Retinal pigment epithelial cell (primary cell): ENCODE data around the gene KCNQ1.
A peak's percentile ranks its signal among the peaks of the same experiment; 100 is the strongest.

Experiments
- DNase-seq: peaks from one replicate; pipeline ENCODE4 v3.0.0-alpha.2; 2010; ENCODE audit warnings: low read depth
- H3K4me3 ChIP-seq: 2 replicates; pipeline ENCODE4 v1.5.1; 2011; ENCODE audit warnings: mild to moderate bottlenecking, low read length, control low read depth, moderate library complexity
- TF ChIP-seq, protein P1 (sequence below): conservative IDR thresholded peaks from 2 replicates; pipeline ENCODE4 v1.5.1; 2011; ENCODE audit warnings: low read depth, low read length, control low read depth, inconsistent platforms

KCNQ1 gene

DNA sequence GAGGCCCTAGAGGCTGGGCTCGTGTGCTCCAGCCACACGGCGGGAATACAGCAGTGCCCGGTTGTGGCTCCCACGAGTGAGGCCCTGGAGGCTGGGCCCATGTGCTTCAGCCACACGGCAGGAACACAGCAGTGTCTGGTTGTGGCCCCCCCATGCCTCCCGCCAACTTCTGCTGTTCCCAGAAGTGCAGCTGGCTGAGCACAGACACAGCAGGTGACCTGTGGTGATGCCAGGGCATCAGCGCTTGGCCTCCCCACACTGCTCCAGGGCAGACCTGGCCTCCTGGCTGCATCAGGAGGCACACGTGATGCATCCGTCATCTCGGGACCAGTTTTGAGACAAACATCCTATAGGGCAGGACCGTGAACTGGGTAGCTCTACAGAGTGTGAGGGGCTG is 144.7 kb downstream of the KCNQ1 start:
- H3K4me3 ChIP-seq, result no peak overlapping the region
- TF ChIP-seq, protein P1, sequence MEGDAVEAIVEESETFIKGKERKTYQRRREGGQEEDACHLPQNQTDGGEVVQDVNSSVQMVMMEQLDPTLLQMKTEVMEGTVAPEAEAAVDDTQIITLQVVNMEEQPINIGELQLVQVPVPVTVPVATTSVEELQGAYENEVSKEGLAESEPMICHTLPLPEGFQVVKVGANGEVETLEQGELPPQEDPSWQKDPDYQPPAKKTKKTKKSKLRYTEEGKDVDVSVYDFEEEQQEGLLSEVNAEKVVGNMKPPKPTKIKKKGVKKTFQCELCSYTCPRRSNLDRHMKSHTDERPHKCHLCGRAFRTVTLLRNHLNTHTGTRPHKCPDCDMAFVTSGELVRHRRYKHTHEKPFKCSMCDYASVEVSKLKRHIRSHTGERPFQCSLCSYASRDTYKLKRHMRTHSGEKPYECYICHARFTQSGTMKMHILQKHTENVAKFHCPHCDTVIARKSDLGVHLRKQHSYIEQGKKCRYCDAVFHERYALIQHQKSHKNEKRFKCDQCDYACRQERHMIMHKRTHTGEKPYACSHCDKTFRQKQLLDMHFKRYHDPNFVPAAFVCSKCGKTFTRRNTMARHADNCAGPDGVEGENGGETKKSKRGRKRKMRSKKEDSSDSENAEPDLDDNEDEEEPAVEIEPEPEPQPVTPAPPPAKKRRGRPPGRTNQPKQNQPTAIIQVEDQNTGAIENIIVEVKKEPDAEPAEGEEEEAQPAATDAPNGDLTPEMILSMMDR, result no peak
- DNase-seq, result no peak

DNA sequence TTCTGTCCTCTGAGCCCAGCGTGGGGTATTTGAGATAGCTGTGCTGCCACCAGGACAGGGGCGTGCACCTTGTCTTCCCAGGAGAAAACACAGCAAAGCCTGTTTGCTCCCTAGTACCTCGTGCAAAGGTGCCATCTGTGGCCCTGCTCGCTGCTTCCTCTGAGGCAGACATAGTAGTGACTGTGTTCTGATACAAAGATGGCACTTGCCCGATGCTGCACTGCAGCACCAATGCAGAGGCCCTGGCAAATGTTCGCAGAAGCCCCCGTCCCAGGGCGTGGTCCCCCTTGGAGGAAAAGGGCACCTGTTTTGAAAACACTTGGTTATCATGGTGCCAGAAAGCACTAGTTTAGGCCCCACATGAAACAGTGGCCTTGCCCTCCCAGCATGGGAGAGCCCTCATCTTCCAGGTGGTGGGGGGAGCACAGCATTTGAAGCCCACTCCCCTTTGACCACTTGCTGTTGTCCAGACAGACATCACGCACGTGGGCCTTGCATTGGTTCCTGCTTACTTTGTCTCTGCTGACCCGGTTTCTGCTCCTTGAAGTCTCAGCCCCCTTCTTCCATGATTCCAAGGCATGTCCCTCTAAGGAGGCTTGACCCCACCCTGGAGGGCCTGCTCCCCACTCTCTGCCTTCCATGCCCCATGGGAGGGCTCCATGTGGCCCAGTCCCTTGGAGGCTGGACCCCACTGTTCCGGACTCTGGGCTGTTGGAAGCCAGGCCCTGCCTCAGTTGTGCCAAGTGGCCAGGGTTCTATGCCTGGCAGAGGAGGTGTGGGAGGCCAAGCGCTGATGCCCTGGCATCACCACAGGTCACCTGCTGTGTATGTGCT is 145.5 kb downstream of the KCNQ1 start:
- TF ChIP-seq, protein P1, result no peak
- DNase-seq, result no peak
- H3K4me3 ChIP-seq, result no peak overlapping the region

DNA sequence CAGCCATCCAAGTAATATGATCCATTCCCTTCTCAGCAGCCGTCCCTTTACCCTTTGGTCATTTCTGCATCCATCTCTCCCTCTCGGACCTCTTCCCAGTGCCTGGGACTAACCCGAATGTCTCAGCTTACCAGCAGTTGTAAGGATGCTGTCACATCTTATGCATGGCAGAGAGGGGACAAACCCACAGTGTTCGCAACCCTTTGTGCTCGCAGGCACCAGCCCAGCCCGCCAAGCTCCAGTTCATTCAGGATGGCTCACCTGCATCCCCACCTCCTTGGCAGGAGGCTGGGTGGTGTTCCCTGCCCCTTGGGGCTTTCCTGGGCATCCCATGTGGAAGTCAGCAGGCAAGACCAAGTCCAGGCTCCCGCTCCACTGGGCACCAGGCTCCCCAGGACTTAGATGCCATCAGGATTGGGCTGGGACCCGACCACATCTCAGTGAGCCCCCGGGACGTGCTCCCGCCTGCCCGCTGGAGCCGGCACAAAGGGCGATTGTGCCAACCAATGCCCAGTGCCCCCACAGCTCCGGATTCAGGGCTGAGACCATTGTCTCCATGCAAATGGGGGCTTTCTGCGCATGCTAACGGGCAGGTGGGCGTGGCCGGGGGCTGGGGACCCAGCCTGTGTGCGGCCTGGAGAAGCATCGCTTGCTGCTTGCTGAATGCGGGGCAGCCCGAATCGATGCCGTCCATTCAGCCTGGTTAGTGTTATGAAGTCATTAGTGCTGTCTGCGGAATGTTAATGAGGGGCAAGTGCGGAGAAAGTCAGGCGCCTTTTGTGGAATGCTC is 146.4 kb downstream of the KCNQ1 start:
- peak; percentile 27 for DNase-seq
- H3K4me3 ChIP-seq, result no peak overlapping the region
- TF ChIP-seq, protein P1, result no peak

DNA sequence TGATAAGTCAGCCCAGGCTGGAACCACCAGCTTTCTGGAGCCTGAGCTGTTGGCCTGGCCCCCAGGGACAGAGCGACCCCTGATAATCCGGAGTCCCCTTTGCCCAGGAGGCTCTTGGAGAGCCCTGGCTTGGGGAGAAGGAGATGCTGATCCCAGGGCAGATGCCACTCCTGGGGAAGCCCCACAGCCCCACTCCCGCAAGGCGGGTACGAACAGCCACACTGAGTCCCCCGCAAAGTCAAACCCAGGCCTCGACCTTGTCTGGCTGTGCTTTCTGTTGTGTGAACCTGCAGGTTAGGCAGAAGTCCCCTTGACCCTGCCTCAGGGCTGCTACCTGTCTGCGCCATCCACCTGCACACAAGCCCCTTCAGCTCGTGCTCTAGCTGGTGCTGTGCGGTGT is 147.0 kb downstream of the KCNQ1 start:
- H3K4me3 ChIP-seq, result no peak overlapping the region
- TF ChIP-seq, protein P1, result no peak
- DNase-seq, result no peak

DNA sequence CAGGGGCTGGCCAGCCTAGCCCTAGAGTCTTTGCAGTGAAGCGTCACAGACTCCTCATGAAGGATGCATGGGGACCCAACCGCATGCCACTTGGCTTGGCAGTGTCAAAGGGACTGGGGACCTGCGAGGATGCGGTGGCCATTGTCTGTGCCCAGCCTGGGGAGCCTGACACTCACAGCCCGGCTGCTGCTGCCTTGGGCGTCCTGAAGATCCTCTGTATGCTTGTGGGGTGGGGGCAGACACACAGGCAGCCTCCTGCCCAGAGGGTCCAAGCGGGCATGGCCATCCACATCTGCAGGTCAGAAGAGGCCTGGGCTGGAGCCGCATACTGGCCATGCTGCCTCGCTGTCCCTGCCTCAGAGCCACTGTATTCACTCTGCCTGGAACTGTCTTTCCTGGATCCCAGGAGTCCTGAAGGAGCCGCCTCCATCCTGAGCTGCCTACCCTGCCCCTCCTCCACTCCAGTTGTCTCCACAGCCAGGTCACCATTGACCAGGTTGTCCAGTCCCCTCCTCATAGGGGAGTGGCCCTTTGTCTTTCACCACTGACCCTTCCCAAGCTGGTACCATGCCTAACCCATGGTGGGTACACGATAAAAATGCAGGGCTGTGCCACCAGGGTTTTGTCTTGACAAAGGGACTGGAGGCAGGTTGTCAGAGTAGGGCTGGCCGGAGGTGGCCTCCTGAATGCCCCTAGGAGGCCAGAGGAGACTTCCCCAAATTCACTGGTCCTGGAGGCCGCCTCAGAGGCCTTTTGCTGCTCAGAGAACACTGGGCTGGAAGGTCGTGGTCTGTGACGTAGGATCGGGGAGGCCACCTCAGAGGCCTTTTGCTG is 148.0 kb downstream of the KCNQ1 start:
- DNase-seq, result no peak
- no peak overlapping the region for H3K4me3 ChIP-seq
- TF ChIP-seq, protein P1, result no peak

DNA sequence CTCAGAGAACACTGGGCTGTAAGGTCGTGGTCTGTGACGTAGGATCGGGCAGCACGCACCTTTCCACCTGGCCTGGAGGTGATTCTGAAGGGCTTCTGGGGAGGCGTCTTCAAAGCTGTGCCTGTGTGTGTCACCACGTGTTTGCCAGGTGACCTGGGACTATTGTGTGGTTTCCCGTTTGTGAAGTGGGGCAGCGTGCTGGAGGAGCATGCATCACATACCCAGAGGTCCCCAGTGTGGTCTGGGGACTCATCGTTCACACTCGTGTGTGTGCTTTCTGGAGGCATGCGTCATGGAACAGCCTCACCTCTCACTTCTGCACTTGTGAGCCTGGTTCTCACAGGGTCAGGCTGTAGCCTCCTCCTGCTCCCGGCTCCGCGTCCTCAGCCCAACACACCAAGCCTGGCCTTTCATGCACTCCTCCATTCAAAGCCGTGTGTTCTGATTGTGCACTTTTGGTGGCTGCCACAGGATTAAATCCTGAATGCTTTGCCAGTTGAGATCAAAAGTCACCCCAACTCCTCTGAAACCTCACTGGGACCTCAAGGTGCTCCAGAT is 148.7 kb downstream of the KCNQ1 start:
- no peak overlapping the region for H3K4me3 ChIP-seq
- TF ChIP-seq, protein P1, result no peak
- no peak for DNase-seq
